GM18907 (cell line): ENCODE measurements around the gene CNKSR3.
A peak's percentile ranks its signal among the peaks of the same experiment; 100 is the strongest.

Experiments
- ATAC-seq: cut with Tn5 transposase; IDR thresholded peaks from one replicate; pipeline ENCODE4 v1.9.1; 2021; ENCODE audit warnings: mild to moderate bottlenecking, moderate library complexity; ENCODE audit not compliant: unreplicated experiment

CNKSR3 gene

GRCh38 chr6:154479771-154480639 is 30.5 kb downstream of the CNKSR3 start:
- no peak for ATAC-seq

- ATAC-seq, result no peak
Measured at GRCh38 chr6:154479351-154479769, 31.1 kb downstream of the CNKSR3 start.

- no peak for ATAC-seq
Measured at GRCh38 chr6:154478701-154479060, 31.8 kb downstream of the CNKSR3 start.

GRCh38 chr6:154478021-154478700 is 32.3 kb downstream of the CNKSR3 start:
- no peak for ATAC-seq

GRCh38 chr6:154476494-154476893 is 34.0 kb downstream of the CNKSR3 start:
- peak; percentile 56 for ATAC-seq

- ATAC-seq, result no peak
Measured at GRCh38 chr6:154474648-154475428, 35.6 kb downstream of the CNKSR3 start.

- ATAC-seq, result no peak
Measured at GRCh38 chr6:154473324-154473723, 37.2 kb downstream of the CNKSR3 start.

GRCh38 chr6:154471609-154472362 is 38.7 kb downstream of the CNKSR3 start:
- no peak for ATAC-seq

GRCh38 chr6:154469306-154469935 is 41.1 kb downstream of the CNKSR3 start:
- ATAC-seq, result no peak

GRCh38 chr6:154468760-154469159 is 41.7 kb downstream of the CNKSR3 start:
- no peak for ATAC-seq

GRCh38 chr6:154466971-154467679 is 43.4 kb downstream of the CNKSR3 start:
- no peak for ATAC-seq

- ATAC-seq, result no peak
Measured at GRCh38 chr6:154466139-154466538, 44.3 kb downstream of the CNKSR3 start.

GRCh38 chr6:154463573-154464419 is 46.7 kb downstream of the CNKSR3 start:
- ATAC-seq, result no peak

GRCh38 chr6:154462425-154462824 is 48.1 kb downstream of the CNKSR3 start:
- ATAC-seq, result no peak

GRCh38 chr6:154461348-154461747 is 49.1 kb downstream of the CNKSR3 start:
- no peak for ATAC-seq

- ATAC-seq, result no peak
Measured at GRCh38 chr6:154460306-154461071, 50.0 kb downstream of the CNKSR3 start.

- no peak for ATAC-seq
Measured at GRCh38 chr6:154459513-154459912, 51.0 kb downstream of the CNKSR3 start.
